HG03571 (cell line): ENCODE results near the gene EFCAB9.
"Not testable (repeated sequence)": the region's sequence is repeated elsewhere in the genome, so short reads cannot be mapped to it uniquely, and the experiment has no call there.

Experiments used
- ATAC-seq: cut with Tn5 transposase; IDR thresholded peaks from one replicate; pipeline ENCODE4 v1.9.1; 2021; ENCODE audit not compliant: unreplicated experiment

The EFCAB9 gene

DNA sequence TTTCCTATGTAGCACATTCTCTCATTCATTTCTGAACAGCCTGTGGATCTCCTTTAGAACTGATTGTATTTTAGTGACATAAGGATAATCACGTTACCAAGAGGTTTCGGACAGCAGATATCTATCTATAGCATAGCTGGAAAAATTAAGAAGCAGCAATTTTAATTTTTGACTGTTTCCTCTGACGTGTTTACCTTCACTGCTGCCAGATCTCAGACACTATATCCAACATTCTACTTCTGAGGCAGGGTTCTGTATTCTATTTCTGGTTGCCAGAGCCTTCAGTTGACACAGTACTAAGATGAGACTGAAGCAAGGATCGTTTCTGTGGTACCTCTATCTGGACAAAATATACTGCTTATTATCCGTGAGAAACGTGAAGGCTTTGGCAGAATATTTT, at the start of gene EFCAB9:
Gene EFCAB9, plus strand, starts transcription at position 301 of the 400 bp plus-strand sequence. Its CDS starts 1 bp downstream, at position 302.
- no peak for ATAC-seq

DNA sequence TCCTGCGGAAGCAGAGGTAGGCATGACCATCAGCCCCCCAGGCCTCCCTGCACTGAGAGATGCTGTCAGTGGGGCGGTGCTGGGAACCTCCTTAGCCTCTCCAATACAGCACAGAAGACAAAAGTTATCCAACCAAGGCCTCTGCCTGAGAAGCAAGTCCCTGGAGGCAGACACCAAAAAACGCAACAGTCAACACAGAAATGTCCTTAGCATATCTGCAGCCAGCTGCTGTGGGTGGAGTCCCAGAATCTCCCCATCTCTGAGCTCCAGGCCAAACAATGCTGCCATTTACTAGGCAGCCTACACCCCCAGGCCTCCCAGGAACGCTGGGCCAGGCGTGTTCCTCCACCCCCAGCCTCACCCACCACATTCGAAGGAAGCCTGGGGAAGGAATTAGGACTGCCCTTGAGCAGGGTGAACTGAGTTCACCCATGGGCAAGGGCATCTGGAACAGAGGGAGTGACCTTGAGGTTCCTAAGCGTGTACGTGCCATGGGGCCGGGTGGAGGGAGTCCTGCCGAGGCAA, 49.6 kb upstream of the EFCAB9 start:
- ATAC-seq = no peak

DNA sequence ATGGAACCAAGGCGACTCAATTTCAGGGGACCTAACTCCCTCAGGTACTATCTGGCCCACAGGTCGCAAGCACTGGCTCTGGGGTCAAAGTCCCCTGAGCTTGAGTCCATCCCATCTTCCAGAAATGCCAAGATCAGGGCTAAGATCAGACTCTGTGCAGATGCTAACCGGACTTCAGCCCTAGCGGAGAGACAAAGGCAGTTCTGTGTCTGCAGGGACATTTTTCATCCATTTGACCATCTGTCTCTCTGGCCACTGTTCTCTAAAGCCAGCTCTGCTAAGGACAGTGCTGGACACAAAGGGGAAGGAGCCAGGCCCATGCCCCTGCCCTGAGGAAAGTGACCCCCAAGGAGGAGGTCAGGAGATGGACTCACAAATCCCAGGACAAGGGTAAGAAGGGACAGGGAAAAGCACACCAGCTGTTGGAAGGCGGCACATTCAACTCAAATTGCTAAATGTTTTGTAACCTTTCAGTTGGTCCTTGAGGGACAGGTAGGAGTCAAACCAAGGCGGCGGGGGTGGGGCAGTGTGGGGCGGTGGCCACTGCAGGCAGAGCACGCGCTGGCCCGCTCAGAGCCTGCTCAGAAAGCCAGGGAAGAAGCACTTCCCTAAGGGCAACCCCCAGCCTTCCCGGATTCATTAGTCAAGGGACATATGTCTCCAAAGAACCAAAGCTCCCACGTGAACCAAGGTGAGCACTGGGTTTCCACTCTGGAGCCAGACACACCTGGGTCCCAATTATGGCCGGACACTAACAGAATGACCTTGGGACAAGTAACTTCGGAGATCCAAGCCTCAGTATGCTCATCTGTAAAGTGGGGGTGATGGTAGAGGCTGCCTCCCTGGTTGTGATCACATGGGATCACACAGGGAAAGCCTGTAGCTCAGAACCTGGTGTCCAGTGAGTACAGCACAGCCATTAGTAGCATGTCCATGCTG, 48.8 kb upstream of the EFCAB9 start:
- ATAC-seq = no peak

DNA sequence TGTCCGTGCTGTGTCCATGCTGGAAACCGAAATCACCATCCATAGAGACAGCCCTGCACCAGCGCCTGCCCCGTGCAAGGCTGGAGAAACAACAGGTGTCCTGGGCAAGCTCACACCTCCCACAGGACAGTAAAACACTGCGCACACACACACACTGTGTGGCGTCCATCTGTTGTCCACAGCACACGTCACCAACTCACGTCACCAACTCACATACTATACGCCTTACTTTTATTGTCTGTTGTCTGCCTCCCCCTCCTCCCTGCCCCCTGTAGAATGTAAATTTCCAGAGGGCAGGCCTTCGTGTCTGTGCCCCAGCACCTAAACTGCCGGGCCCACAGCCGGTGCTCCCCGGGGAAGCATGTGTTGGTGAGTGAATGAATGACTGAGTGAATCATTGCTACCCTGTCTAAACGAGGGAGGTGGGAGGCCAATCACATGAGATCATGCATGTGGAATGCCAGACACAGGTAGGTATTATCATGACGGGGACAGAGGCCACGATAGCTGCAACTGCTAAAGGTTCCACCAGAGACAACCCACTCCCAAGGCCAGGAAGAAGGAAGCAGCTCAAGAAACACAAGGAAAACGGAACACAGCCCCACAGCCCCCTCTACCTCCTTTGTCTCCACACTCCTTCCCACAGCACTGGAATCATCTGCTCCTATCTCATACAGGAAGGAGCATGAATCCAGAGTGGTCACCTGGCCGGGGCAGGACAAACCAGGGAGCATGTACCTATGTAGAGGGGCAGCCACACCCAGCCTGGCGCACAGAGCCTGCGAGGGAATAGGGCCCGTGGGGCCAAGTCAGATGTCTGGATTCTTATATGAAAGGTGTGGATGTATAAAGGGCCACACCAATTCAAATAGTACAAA, 47.9 kb upstream of the EFCAB9 start:
- ATAC-seq = no peak

DNA sequence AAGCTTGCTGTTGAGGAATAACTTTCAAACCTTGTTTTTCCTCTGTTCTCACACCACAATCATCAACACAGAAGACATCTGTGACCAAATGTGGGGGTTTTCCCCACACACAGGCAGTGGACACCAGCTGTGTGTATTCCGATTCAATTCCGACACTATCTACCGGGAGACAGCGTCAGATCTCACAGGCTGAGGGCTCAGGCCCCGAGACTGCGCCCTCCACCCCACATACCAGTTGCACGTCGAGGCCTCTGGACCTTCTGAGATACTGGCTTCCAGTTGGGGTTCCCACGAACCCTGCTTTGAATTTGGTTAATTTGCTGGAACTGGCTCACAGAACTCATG, 47.3 kb upstream of the EFCAB9 start:
- no peak for ATAC-seq

DNA sequence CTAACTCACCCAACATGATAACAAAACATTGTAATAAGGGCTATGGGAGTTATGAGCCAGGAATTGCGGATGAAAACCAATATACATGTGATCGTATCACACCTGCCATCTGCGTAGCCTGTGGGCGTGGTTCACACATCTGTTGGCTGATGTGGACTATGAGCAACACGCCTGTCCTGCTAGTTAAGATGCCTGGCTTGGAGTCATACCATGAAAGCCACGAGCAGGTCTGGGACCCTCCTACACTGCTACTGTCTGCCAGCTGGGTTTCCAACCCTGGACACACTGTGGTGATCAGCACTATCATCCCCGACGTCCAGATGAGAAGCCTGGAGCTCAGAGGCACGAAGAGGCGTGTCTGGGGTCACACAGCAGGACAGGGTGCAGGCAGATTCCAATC, 46.1 kb upstream of the EFCAB9 start:
- no peak for ATAC-seq

DNA sequence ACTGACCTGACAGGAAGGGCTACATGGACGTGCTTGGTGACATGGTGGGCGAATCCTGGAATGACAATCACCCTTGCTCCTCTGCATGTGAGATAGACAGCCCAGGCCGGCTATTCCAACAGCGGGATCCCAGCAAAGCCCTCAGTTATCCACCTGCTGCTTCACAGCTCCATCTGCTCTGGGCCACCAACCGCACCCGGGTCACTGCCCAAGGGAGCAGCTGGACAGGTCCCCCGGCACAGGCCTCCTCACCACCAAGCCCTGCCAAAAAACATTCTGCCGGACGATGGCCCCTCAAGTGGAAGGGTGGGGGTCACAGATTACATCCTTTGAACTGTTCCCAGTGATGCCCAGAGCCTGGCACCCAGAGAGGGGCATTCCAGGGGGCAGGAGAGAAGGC, 45.6 kb upstream of the EFCAB9 start:
- no peak for ATAC-seq

DNA sequence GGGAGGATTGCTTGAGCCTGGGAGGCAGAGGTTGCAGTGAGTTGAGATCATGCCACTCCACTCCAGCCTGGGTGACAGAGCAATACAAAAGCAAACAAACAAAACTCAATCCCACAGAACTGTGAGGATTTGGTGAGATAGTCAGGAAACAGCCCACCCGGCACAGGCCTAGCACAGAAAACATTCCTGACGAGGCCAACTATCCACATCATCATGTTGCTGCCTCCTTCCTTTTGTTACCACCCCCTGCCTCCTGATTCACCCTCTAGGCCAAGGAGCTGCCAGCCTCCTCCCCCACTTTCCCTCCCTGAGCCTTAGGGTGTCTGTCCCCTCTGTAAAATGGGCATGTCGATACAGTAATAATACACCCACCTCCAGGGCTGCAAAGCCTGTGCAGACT, 44.9 kb upstream of the EFCAB9 start:
- no peak for ATAC-seq

DNA sequence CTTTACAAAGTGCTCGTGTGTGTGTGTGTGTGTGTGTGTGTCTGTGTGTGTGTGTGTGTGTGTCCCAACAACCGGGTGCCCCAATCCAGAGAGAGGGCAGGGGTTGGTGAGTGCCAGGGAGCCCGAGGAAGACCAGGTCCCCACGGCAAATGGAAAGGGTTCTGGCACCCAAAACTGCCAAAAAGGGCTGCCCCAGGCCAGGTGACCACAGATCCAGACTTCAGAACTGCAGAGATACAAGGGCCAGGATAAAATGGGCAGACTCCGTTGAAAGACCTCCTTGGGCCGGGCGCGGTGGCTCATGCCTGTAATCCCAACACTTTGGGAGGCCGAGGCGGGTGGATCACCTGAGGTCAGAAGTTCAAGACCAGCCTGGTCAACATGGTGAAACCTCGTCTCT, 44.5 kb upstream of the EFCAB9 start:
- not testable (repeated sequence) for ATAC-seq

DNA sequence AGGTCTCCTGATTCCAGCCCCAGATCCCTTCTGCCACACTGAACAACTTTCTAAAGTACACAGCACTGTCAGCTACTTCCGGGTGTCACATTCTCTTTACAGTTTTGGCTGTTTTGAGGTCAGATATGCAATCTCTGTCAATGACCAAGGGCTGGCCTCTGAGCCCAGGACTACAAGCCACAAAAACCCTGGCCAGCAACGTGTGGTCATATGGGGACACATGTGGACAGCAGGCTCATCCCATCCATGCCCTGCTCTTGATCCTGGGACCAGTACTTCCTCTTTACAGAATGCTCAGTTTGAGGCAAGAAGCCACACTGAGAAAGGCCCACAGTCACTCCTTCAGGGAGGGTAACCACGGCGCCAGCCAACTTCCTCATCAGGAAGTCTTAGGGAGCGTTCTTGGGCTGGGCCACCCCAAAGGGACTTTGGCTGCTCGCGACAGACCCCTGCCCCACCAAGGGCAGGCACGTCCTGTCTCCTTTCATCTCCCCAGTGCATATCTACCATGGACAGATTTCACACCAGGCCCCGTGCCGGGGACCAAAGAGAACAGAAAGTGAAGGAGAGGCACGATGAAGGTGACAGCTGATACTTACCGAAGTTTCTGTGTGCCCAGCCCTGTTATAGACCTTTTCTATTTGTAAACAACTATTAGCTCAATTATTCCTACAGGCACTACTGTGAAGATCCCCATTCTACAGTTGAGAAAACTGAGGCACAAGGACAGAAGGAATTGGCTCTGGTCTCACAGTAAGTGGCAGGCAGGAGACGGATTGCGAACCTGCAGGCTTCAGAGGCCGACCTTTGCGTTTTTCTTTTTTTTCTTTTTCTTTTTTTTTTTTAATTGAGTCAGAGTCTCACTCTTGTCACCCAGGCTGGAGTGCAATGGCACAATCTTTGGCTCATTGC, 43.2 kb upstream of the EFCAB9 start:
- peak; percentile 50 for ATAC-seq

DNA sequence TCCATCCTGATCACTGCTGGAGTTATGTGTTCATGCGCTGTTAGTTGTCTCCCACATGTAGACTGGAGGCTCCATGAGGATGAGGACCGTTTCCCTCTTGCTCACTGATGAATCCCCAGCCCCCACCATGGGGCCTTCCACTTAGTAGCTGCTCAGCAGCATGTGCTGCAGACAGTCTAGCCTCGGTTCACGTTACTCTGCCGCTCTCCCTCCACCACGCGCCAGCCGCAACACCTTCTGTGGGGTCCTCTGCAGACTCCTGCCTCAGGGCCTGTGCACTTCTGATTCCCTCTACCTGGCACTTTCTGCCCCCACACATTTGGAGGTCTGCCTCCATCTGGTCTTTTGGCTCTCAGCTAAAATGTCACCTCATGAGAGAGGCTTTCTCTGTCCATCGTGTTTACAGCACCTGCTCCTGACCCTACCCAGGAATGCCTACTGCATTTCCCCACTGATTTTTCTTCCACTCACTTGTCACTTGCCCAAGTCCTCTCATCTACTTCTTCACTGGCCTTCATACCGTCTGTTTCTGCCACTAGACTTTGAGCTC, 42.2 kb upstream of the EFCAB9 start:
- no peak for ATAC-seq

DNA sequence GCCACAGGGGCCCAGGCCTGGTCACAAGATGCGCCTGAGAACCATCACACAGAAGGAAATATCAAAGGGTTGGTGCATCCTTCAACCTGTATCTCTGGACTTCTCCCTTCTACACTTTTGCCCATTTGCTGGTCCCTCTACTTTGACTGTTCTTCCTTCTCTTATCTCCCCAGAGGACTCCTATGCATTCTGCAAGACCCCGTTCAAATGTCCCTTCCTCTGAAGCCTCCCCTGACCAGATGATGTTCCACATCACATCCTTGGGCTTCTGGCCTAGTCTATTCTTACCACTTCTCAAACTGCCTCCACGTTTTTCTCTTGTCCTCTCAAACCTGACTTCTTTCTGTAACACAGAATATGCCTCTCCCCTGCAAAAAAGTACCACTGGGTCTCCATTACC, 40.3 kb upstream of the EFCAB9 start:
- no peak for ATAC-seq

DNA sequence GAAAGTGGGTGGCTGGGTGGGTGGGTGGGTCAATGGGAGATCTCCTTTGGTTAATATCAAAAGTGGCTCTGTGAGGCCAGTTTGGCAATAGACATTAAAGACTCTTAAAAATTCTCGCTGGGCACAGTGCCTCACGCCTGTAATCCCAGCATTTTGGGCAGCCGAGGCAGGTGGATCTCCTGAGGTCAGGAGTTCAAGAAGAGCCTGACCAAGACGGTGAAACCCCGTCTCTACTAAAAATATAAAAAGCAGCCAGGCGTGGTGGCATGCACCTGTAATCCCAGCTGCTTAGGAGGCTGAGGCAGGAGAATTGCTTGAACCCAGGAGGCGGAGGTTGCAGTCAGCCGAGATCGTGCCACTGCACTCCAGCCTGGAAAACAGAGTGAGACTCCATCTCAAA, 38.9 kb upstream of the EFCAB9 start:
- not testable (repeated sequence) for ATAC-seq

DNA sequence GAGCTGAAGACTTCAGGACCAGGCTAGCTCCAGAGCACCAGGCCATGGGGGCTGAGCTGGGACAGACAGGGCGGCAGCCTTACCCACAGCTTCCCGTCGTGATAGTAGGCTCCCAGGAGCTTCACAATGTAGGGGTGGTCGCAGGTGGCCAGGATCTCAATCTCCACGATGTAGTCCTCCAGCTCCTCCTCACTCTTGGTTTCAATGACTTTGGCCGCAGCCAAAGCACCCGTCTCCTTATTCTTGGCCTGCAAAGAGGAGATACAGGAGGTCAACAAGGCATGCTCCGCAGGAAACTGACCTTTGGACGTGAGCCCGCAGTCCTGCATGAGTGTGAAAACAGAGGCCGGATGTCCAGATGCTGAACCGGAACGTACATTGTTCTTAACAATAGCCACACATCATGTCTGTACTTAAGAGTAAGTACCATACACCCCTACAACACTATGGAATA, 37.4 kb upstream of the EFCAB9 start:
- ATAC-seq = no peak

DNA sequence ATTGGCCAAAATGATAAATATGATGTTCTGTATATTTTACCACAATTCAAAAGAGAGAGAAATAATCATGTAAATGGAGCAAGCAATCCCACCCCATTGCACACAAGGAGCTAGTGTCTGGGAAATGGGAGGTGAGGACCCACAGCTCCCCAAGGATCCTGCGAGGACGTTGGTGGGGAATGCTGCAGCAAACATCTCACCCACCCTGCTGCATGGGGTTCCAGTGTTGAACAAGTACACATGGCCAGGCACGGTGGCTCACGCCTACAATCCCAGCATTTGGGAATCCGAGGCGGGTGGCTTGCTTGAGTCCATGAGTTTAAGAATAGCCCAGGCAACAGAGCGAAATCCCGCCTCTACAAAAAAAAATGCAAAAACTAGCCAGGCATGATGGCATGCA, 35.0 kb upstream of the EFCAB9 start:
- ATAC-seq = no peak

DNA sequence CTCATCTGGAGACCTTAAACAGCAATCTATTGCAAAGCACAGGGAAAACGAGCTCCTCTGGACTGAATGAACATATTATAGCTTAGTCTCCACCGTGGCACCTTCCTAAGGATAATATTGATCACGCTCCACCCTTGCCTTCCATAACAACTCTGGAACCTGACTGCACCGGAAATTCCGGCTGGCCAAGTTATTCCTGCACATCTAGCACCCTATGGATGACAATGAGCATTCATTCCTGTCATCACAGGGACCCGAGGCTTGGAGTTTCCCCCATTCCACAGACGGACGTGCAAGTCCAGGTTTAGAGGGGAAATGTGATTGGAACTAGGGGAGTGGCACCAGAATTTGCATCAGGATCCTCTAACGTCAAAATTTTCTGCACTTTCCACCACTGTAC, 33.5 kb upstream of the EFCAB9 start:
- ATAC-seq = no peak

DNA sequence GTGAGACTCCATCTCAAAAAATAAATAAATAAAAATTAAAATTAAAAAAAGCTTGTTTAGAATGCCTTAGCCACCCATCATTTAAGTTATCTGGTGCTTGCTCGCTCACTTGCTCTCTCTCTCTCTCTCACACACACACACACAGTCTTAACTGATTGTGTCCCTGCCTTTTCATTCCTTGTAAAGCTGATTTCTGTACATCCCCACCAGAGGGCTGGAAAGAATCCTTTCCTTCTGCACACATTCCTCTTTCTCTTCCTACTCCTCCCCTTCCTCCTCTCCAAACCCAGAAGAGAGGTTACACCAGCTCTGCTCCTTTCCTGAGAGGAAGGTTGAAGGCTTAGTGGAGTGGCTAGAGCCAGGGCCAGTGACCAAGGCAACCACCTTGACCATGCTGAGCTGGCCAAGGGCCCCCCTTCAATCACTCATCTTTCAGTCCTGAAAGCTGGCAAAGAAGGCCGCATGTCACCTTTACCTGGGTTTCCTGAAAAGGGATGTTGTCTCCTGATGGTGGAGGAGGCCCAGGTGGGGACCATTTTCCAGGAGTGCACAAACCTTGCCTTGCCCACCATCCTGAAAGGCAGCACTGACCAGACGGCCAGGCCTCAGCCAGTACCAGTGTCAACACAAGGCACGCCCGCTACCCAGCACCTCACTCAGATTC, 31.5 kb upstream of the EFCAB9 start:
- no peak for ATAC-seq

DNA sequence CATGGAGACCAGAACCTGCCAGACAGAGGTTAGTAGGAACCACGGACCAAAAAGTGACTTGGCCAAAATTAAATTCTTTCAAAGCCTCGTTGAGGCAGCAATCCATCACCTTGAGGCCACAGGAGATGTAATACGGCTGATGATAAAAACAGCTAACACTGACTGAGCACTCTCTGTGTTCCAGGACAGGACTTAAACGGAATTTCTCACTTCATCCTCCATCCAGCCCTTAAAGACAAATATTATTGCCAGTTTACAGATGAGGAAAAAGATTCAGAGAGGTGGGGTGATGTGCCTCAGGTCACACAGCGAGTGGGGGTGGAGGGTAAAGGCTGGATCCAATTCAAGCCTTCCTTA, 31.0 kb upstream of the EFCAB9 start:
- ATAC-seq = no peak

DNA sequence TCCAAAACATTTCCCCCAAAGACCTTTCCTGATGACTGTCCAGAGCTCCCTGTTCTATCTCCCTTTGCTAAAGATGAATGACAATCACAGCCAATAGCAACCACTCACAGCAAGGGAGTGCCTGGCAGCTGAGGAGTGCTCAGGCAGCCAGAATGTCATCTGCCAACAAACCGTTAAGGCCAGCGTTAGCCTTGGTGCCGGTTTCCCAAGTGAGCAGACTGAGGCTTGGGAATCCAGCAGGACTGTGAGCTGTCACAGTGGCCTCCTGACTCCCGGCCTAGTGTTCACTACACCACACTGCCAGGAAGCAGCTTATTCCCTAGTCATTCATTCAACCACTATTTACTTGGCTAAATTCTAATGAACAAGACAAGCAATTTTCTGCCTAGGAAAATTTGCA, 30.6 kb upstream of the EFCAB9 start:
- ATAC-seq = no peak

DNA sequence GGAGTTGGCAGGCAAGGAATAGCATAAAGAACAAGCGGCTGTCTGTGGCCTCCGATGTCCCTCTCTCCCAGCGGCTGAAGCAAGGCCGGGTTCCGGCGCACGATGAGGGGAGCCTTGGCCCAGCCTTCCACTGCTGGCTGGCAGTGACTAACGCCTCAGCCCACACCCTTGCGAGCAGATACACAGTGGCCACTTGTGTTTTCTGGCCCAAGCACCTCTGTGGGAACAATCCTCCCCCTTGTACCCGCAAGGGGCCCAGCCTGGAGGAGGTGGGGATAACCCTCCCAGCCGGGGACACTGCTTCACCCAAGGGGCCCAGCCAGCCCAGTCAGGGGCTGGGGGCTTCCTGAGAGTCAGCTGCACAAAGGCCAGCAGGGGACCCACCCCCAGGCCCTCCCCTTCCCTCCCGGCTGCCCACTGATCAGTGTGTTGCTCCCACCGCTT, 29.2 kb upstream of the EFCAB9 start:
- ATAC-seq = no peak
